T-cell (primary cell): Measurements from ENCODE around the gene SLC35A3. TPM values are rescaled to one million over a fixed set of nuclear protein-coding genes. Genes with fewer than 3 reads are reported as not detected.
"Not testable (repeated sequence)": the region's sequence is repeated elsewhere in the genome, so short reads cannot be mapped to it uniquely, and the experiment has no call there.

Experiments used
- ATAC-seq, 4 experiments: fragments of 200-7000 bp in 3 of 4; fragments of 150-1000 bp in 1 of 4; cut with Tn5 transposase; replicated peaks in 1 of 4; 1 replicate in 3 of 4; 2 replicates in 1 of 4; pipeline ENCODE4 v1.10.0; 2021; ENCODE audit warnings: moderate library complexity in 3 of 4, mild to moderate bottlenecking in 2 of 4, moderate number of reproducible peaks in 1 of 4
- CTCF ChIA-PET, 2 donors: fragments of 300-600 bp; sonication (Branson Sonifier 250); formaldehyde crosslinking; loops; one replicate each; lab custom pipeline; 2022; ENCODE audit warnings: antibody characterized with exemption in 2 of 2; lab: Charles Lee
- POLR2A ChIA-PET, 2 donors: fragments of 300-600 bp; sonication (Branson Sonifier 250); formaldehyde crosslinking; loops; one replicate each; lab custom pipeline; 2022; ENCODE audit warnings: antibody characterized with exemption in 2 of 2; lab: Charles Lee
- DNase-seq, 35 experiments: peaks; one replicate each; pipeline versions ENCODE4 v3.0.0 to v3.0.0-alpha.2; 2013 to 2023
- H3K27ac ChIP-seq: one replicate; pipeline ENCODE4 v1.5.1; 2013; ENCODE audit warnings: low read length
- H3K27me3 ChIP-seq, 2 experiments: replicated peaks in 1 of 2; 1 replicate in 1 of 2; 2 replicates in 1 of 2; pipeline versions ENCODE4 v1.6.1 to v1.7.0; 2013; ENCODE audit warnings: low read length in 1 of 2, mixed read lengths in 1 of 2; ENCODE audit not compliant: control insufficient read depth in 2 of 2, insufficient read depth in 2 of 2; ENCODE audit errors: extremely low read depth in 1 of 2
- H3K36me3 ChIP-seq, 2 donors: 1 replicate in 1 of 2; 2 replicates in 1 of 2; pipeline versions ENCODE4 v1.6.1 to v1.7.0; 2013; ENCODE audit warnings: low read length in 1 of 2; ENCODE audit not compliant: control insufficient read depth in 2 of 2, insufficient read depth in 1 of 2; ENCODE audit errors: extremely low read depth in 1 of 2
- H3K4me1 ChIP-seq, 2 experiments: 1 replicate in 1 of 2; 2 replicates in 1 of 2; pipeline versions ENCODE4 v1.6.1 to v1.7.0; 2013; ENCODE audit warnings: low read length in 2 of 2, mixed read lengths in 1 of 2; ENCODE audit not compliant: insufficient read depth in 2 of 2, control insufficient read depth in 1 of 2; ENCODE audit errors: extremely low read depth in 1 of 2
- H3K4me3 ChIP-seq, 2 donors: 1 replicate in 1 of 2; 2 replicates in 1 of 2; pipeline versions ENCODE4 v1.5.1 to v1.7.0; 2013; ENCODE audit warnings: mild to moderate bottlenecking in 2 of 2, low read length in 1 of 2, moderate library complexity in 1 of 2; ENCODE audit not compliant: control insufficient read depth in 1 of 2; ENCODE audit errors: extremely low read depth in 1 of 2
- H3K9me3 ChIP-seq: 2 replicates; pipeline ENCODE4 v1.7.0; 2013
- H3K27ac Mint-ChIP-seq, 2 donors: one replicate each; pipeline ENCODE4 v1.8.0; 2020 to 2021; ENCODE audit warnings: mild to moderate bottlenecking in 2 of 2, mixed read lengths in 2 of 2
- H3K27me3 Mint-ChIP-seq, 2 donors: one replicate each; pipeline ENCODE4 v1.8.0; 2021 to 2022; ENCODE audit warnings: mixed read lengths in 2 of 2
- H3K36me3 Mint-ChIP-seq: one replicate; pipeline ENCODE4 v1.8.0; 2021; ENCODE audit warnings: mixed read lengths
- H3K4me1 Mint-ChIP-seq, 3 donors: one replicate each; pipeline ENCODE4 v1.8.0; 2020 to 2022; ENCODE audit warnings: mixed read lengths in 3 of 3, mild to moderate bottlenecking in 1 of 3
- H3K4me3 Mint-ChIP-seq, 3 donors: one replicate each; pipeline ENCODE4 v1.8.0; 2020 to 2022; ENCODE audit warnings: mild to moderate bottlenecking in 3 of 3, mixed read lengths in 3 of 3, moderate library complexity in 3 of 3
- H3K9me3 Mint-ChIP-seq, 3 donors: one replicate each; pipeline ENCODE4 v1.8.0; 2020 to 2022; ENCODE audit warnings: mixed read lengths in 3 of 3
- WGBS: methylation state at CpG from one replicate; pipeline ENCODE4 v1.1.5; 2013; ENCODE audit warnings: missing lambda C conversion rate; ENCODE audit not compliant: insufficient coverage; 5-methylcytosine and 5-hydroxymethylcytosine counted together
- total RNA-seq, 35 experiments: library from RNA in 6 of 35; stranded (reverse) in 6 of 35; fragments of 120-200 nt in 1 of 35; gene quantifications; one replicate each; pipeline versions ENCODE4 v1.2.1 to v1.2.4 and lab custom pipeline; 2013 to 2026

The SLC35A3 gene
- total RNA-seq, 5 donors from 2014 or later (not counting 1 experiment from before 2014, with no cell fraction given), result 21.5 to 31.8 (median 24.5) TPM

DNA sequence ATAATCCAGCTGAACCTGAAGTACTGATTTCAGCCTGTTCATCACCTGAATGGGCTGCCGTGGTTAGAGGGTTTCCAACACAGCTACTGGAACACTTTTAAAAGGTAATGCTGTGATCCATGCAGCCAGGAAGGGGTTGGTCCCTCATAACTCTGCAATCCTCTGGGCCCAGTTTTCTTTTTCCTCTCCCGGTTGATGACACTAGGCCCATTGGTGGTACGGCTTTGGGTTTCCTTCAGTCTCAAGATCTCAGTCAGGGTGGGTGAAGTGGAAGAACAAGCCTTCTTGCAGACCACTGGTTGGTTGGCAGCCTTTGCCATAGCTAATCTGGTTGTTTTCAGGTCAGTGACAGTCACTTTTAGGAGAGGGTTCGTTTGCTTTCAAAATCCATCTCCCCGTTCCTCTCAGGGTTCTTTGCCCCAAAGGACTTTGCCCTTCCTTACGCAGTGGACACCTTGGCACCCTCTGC lies 502 bp upstream of the SLC35A3 start:
- Histone ChIP-seq H3K4me3 (peak overlapping the region; percentile 44 to 73), H3K4me1 (peaks cover 10% of the 10 kb centered on the region in 2 experiments), H3K27ac (peak overlapping the region; percentile 82), H3K9me3 (no peaks in the 10 kb centered on the region), H3K27me3 (no peaks in the 10 kb centered on the region), H3K36me3 (no peaks in the 10 kb centered on the region)
- H3K27me3 Mint-ChIP-seq, result no peaks in the 10 kb centered on the region
- peak overlapping the region; percentile 93 to 100 (median 99) for H3K4me3 Mint-ChIP-seq
- H3K9me3 Mint-ChIP-seq, result no peaks in the 10 kb centered on the region
- WGBS, result 14% methylated on average over 3 of the region's 6 CpGs
- peak overlapping the region; percentile 85 to 91 for H3K27ac Mint-ChIP-seq
- peaks cover 37 to 44% (median 42%) of the 10 kb centered on the region in 3 donors for H3K4me1 Mint-ChIP-seq
- POLR2A ChIA-PET, result interaction anchor here (0.6 to 1.5 kb wide), 5 partner anchors 30 to 184 kb away, joined by 3 to 8 read pairs (median 3); a partner anchor contains a TSS
- H3K36me3 Mint-ChIP-seq, result peaks cover 4% of the 10 kb centered on the region
- DNase-seq, result peak in 4 of 35 experiments; percentile 2 to 24 (median 3)
- peak in 1 of 4 experiments; percentile 4 for ATAC-seq
- CTCF ChIA-PET, result no interaction called here

- ChIA-PET CTCF (no interaction called here), POLR2A (interaction anchor here in 1 of 2 donors (1.4 to 1.5 kb wide), 2 partner anchors 58 to 68 kb away, joined by 5 to 8 read pairs; a partner anchor contains a TSS)
- peaks cover 3 to 11% of the 10 kb centered on the region in 2 donors for H3K36me3 ChIP-seq
- H3K27me3 ChIP-seq, result no peaks in the 10 kb centered on the region
- Mint-ChIP-seq H3K27ac (peak overlapping the region; percentile 94 to 97), H3K9me3 (no peaks in the 10 kb centered on the region), H3K36me3 (peaks cover 9% of the 10 kb centered on the region), H3K27me3 (no peaks in the 10 kb centered on the region), H3K4me3 (peak overlapping the region; percentile 93 to 100 (median 99)), H3K4me1 (peaks cover 39 to 51% (median 42%) of the 10 kb centered on the region in 3 donors)
- 91% methylated on average over 1 of the region's 7 CpGs for WGBS
- DNase-seq (no peak), ATAC-seq (no peak)
- peak overlapping the region; percentile 44 to 73 for H3K4me3 ChIP-seq
- H3K4me1 ChIP-seq, result peaks cover 10% of the 10 kb centered on the region in 2 experiments
- H3K27ac ChIP-seq, result peak overlapping the region; percentile 49
- H3K9me3 ChIP-seq, result no peaks in the 10 kb centered on the region
Observed at GRCh38 chr1:99970713-99971255, 988 bp downstream of the SLC35A3 start.

GRCh38 chr1:99972066-99972465 lies 2.3 kb downstream of the SLC35A3 start:
- DNase-seq, ATAC-seq, H3K9me3 Mint-ChIP-seq, H3K27ac ChIP-seq, H3K27me3 Mint-ChIP-seq, H3K27me3 ChIP-seq, CTCF ChIA-PET, H3K27ac Mint-ChIP-seq, H3K9me3 ChIP-seq, H3K4me3 ChIP-seq: not testable (repeated sequence)
- Mint-ChIP-seq H3K36me3 (peaks cover 15% of the 10 kb centered on the region), H3K4me3 (peak overlapping the region; percentile 47 to 93 (median 53)), H3K4me1 (peaks cover 42 to 51% (median 45%) of the 10 kb centered on the region in 3 donors)
- POLR2A ChIA-PET, result interaction anchor here in 1 of 2 donors (0.6 kb wide), 2 partner anchors 14 to 28 kb away, joined by 3 read pairs; no protein-coding TSS in a partner anchor
- Histone ChIP-seq H3K36me3 (peaks cover 4 to 15% of the 10 kb centered on the region in 2 donors), H3K4me1 (peaks cover 10% of the 10 kb centered on the region in 2 experiments)
- 86% methylated on average over 1 of the region's 7 CpGs for WGBS

GRCh38 chr1:99975529-99975928 lies 5.7 kb downstream of the SLC35A3 start:
- Histone ChIP-seq H3K9me3 (no peaks in the 10 kb centered on the region), H3K36me3 (peaks cover 4 to 17% of the 10 kb centered on the region in 2 donors), H3K27ac (no peak overlapping the region), H3K27me3 (no peaks in the 10 kb centered on the region), H3K4me3 (no peak overlapping the region), H3K4me1 (peaks cover 3 to 6% of the 10 kb centered on the region in 2 experiments)
- Mint-ChIP-seq H3K9me3 (no peaks in the 10 kb centered on the region), H3K4me1 (peaks cover 29 to 42% (median 42%) of the 10 kb centered on the region in 3 donors), H3K27me3 (no peaks in the 10 kb centered on the region), H3K27ac (no peak overlapping the region), H3K4me3 (no peak overlapping the region), H3K36me3 (peaks cover 17% of the 10 kb centered on the region)
- no peak for ATAC-seq
- 100% methylated on average over 2 of the region's 3 CpGs for WGBS
- CTCF ChIA-PET, result interaction anchor here in 1 of 2 donors (0.7 kb wide), 1 partner anchor 22 kb away, joined by 3 read pairs; no protein-coding TSS in a partner anchor
- POLR2A ChIA-PET, result no interaction called here
- DNase-seq, result no peak

- H3K27me3 Mint-ChIP-seq, POLR2A ChIA-PET, H3K9me3 ChIP-seq, ATAC-seq, H3K27ac ChIP-seq, H3K4me1 ChIP-seq, H3K9me3 Mint-ChIP-seq, H3K4me3 ChIP-seq, H3K27me3 ChIP-seq, DNase-seq, H3K27ac Mint-ChIP-seq, H3K4me3 Mint-ChIP-seq: not testable (repeated sequence)
- WGBS, result 96% methylated on average over 11 of the region's 12 CpGs
- Mint-ChIP-seq H3K4me1 (peaks cover 12 to 31% (median 29%) of the 10 kb centered on the region in 3 donors), H3K36me3 (peaks cover 17% of the 10 kb centered on the region)
- H3K36me3 ChIP-seq, result peaks cover 4 to 20% of the 10 kb centered on the region in 2 donors
- CTCF ChIA-PET, result interaction anchor here (0.6 to 1.0 kb wide), 3 partner anchors 8 to 33 kb away, joined by 3 to 5 read pairs (median 4); no protein-coding TSS in a partner anchor
Observed at GRCh38 chr1:99977326-99977725, 7.5 kb downstream of the SLC35A3 start.

DNA sequence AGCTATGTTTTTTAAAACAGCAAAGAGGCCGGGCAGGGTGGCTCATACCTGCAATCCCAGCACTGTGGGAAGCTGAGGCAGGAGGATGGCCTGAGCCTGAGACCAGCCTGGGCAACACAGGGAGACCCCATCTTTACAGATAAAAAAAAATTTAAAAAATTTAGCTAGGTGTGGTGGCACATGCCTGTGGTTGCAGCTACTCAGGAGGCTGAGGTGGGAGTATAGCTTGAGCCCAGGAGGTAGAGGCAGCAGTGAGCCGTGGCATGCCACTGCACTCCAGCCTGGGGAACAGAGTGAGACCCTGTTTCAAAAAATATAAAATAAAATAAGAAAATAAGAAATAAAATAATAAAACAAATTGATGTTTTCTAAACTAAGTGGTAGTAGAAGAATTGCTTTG lies 8.4 kb downstream of the SLC35A3 start:
- POLR2A ChIA-PET, result no interaction called here
- no peaks in the 10 kb centered on the region for H3K9me3 Mint-ChIP-seq
- no CpG with 5 or more reads among the region's 2 CpGs for WGBS

More for the DNA sequence above, 8.4 kb downstream of the SLC35A3 start:
- ATAC-seq, result no peak
- Mint-ChIP-seq H3K36me3 (peaks cover 21% of the 10 kb centered on the region), H3K4me1 (peaks cover 5 to 24% (median 23%) of the 10 kb centered on the region in 3 donors), H3K27ac (no peak overlapping the region), H3K4me3 (no peak overlapping the region), H3K27me3 (no peaks in the 10 kb centered on the region)
- CTCF ChIA-PET, result interaction anchor here in 1 of 2 donors (0.6 kb wide), 1 partner anchor 30 kb away, joined by 5 read pairs; no protein-coding TSS in a partner anchor
- no peak for DNase-seq
- Histone ChIP-seq H3K27me3 (no peaks in the 10 kb centered on the region), H3K4me1 (no peaks in the 10 kb centered on the region), H3K36me3 (peaks cover 4 to 20% of the 10 kb centered on the region in 2 donors), H3K4me3 (no peak overlapping the region), H3K27ac (no peak overlapping the region), H3K9me3 (no peaks in the 10 kb centered on the region)
